GM12873 (cell line): ENCODE results near the gene KCNK3.

ENCODE experiments used
- TF ChIP-seq, protein P1 (sequence below): IDR thresholded peaks from 2 replicates; pipeline ENCODE4 v1.5.1; 2012; ENCODE audit warnings: low read depth, mild to moderate bottlenecking, moderate library complexity, low read length, control low read depth; ENCODE audit not compliant: insufficient read depth; ENCODE audit errors: missing control alignments

The KCNK3 gene

GRCh38 chr2:26778098-26778497, 85.6 kb downstream of the KCNK3 start:
- TF ChIP-seq, protein P1, sequence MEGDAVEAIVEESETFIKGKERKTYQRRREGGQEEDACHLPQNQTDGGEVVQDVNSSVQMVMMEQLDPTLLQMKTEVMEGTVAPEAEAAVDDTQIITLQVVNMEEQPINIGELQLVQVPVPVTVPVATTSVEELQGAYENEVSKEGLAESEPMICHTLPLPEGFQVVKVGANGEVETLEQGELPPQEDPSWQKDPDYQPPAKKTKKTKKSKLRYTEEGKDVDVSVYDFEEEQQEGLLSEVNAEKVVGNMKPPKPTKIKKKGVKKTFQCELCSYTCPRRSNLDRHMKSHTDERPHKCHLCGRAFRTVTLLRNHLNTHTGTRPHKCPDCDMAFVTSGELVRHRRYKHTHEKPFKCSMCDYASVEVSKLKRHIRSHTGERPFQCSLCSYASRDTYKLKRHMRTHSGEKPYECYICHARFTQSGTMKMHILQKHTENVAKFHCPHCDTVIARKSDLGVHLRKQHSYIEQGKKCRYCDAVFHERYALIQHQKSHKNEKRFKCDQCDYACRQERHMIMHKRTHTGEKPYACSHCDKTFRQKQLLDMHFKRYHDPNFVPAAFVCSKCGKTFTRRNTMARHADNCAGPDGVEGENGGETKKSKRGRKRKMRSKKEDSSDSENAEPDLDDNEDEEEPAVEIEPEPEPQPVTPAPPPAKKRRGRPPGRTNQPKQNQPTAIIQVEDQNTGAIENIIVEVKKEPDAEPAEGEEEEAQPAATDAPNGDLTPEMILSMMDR = no peak

DNA sequence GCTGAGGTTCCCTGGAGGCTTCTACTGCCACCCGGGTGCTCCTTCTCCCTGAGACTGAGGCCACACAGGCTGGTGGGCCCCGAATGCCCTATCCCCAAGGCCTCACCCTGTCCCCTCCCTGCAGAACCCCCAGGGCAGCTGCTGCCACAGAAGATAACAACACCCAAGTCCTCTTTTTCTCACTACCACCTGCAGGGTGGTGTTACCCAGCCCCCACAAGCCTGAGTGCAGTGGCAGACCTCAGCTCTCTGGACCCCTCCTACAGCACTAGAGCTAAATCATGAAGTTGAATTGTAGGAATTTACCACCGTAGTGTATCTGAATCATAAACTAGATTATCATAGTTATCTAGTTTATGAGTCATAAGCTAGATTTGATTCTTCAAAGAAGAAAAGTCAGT, 86.0 kb downstream of the KCNK3 start:
- TF ChIP-seq, protein P1 = no peak

DNA sequence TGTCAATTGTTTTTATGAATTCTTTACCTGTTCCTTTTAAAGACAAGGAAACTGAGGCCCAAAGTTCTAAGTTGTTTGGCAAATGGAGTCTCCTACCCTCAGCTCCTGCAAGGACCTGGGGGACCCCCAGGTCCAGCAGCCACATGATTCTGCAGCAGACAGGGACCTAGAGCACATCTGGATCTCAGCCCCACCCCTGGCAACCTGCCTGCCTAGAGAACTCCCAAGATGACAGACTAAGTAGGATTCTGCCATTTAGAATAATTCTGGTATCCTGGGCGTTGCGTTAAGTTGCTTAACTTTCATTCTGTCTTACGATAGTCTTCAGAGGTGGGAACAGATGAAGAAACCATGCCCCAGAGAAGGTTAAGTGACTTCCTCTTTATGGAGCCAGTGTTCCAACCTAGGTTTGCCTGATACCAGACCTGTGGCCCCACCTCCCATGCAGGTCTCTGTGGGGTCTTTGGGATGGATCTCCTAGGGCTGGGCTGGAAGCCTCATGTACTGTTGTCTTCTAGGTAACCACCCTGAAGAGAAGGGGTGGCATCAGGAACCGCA, 87.8 kb downstream of the KCNK3 start:
- TF ChIP-seq, protein P1 = no peak
